Body of pancreas (tissue), 4 donors: ENCODE results near the gene ATPAF1.

Source experiments
- POLR2A ChIP-seq, 3 donors: fragments of 450-650 bp; IDR thresholded peaks; one replicate each; pipeline ENCODE4 v1.6.1; 2016; ENCODE audit warnings: antibody characterized with exemption in 3 of 3, mild to moderate bottlenecking in 2 of 3
- TF ChIP-seq, protein P1 (sequence below), 7 experiments: fragments of 450-650 bp in 4 of 7; fragments of 200-600 bp in 3 of 7; sonication (generic) in 3 of 7; IDR thresholded peaks; one replicate each; pipeline ENCODE4 v1.5.1; 2016 to 2019; ENCODE audit warnings: antibody characterized with exemption in 7 of 7

DNA sequence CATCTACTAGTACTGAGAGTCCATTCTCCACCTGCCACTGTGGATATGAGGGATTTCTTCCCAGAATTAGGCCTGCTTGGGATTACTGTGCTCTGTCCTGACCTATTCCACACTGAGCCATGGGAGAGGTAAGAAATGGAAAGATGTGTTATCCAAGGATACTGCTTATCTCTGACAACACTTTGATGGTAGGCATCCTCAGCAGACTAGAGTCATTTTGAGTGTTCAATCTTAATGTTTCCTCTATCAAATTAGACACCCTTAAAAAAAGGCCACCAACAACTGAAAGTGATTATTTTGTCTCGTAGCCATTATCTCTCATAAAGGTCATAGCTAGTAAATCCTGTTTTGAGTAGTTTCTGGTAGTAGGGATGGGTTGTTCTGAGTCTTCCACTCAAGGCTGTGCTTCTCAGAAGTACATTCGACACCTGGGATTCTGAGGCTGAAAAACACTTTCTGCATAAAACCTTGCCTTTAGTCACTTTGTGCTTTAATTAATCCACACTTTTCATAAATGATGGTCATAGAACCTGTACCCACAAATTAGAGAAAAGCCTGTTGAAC is 8.8 kb downstream of the ATPAF1 start:
- TF ChIP-seq, protein P1, sequence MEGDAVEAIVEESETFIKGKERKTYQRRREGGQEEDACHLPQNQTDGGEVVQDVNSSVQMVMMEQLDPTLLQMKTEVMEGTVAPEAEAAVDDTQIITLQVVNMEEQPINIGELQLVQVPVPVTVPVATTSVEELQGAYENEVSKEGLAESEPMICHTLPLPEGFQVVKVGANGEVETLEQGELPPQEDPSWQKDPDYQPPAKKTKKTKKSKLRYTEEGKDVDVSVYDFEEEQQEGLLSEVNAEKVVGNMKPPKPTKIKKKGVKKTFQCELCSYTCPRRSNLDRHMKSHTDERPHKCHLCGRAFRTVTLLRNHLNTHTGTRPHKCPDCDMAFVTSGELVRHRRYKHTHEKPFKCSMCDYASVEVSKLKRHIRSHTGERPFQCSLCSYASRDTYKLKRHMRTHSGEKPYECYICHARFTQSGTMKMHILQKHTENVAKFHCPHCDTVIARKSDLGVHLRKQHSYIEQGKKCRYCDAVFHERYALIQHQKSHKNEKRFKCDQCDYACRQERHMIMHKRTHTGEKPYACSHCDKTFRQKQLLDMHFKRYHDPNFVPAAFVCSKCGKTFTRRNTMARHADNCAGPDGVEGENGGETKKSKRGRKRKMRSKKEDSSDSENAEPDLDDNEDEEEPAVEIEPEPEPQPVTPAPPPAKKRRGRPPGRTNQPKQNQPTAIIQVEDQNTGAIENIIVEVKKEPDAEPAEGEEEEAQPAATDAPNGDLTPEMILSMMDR (IDR thresholded peaks at IDR 0.05): no peak
- no peak for TF ChIP-seq POLR2A (IDR thresholded peaks at IDR 0.05)
